Esophagus squamous epithelium (tissue), 5 donors: Measurements from ENCODE around the gene POP7. TPM values are rescaled to one million over a fixed set of nuclear protein-coding genes. Genes with fewer than 3 reads are reported as not detected.
A peak's percentile ranks its signal among the peaks of the same experiment; 100 is the strongest.

ENCODE experiments used
- DNase-seq: peaks from one replicate; lab custom pipeline; 2025; lab: John Stamatoyannopoulos, UW
- H3K27ac ChIP-seq, 4 donors: fragments of 200-600 bp; sonication (generic); one replicate each; pipeline ENCODE4 v1.5.1; 2016 to 2019; ENCODE audit warnings: mild to moderate bottlenecking in 1 of 4
- H3K27me3 ChIP-seq, 4 donors: fragments of 200-600 bp; sonication (generic); 1 replicate in 3 of 4; 2 replicates in 1 of 4; pipeline versions ENCODE4 v1.5.1 to v1.6.0; 2017 to 2021; ENCODE audit warnings: antibody characterized with exemption in 1 of 4
- H3K36me3 ChIP-seq, 3 donors: fragments of 200-600 bp; sonication (generic); one replicate each; pipeline ENCODE4 v1.5.1; 2016 to 2019
- H3K4me1 ChIP-seq, 3 donors: fragments of 200-600 bp; sonication (generic); one replicate each; pipeline ENCODE4 v1.5.1; 2017 to 2019
- H3K4me3 ChIP-seq, 4 donors: fragments of 200-600 bp; sonication (generic); 1 replicate in 3 of 4; 2 replicates in 1 of 4; pipeline ENCODE4 v1.5.1; 2016 to 2019; ENCODE audit warnings: mild to moderate bottlenecking in 2 of 4, moderate library complexity in 1 of 4
- H3K9me3 ChIP-seq, 3 donors: fragments of 200-600 bp; sonication (generic); one replicate each; pipeline ENCODE4 v1.5.1; 2016 to 2019
- CTCF ChIP-seq, 6 experiments: fragments of 450-650 bp in 4 of 6; fragments of 200-600 bp in 2 of 6; sonication (generic) in 2 of 6; IDR thresholded peaks; one replicate each; pipeline ENCODE4 v1.5.1; 2016 to 2019; ENCODE audit warnings: antibody characterized with exemption in 6 of 6, mild to moderate bottlenecking in 4 of 6, moderate library complexity in 4 of 6
- POLR2A ChIP-seq, 4 donors: fragments of 450-650 bp; IDR thresholded peaks; one replicate each; pipeline ENCODE4 v1.6.1; 2017; ENCODE audit warnings: antibody characterized with exemption in 4 of 4, mild to moderate bottlenecking in 4 of 4, moderate library complexity in 3 of 4
- WGBS, 2 donors: methylation state at CpG; one replicate each; pipeline ENCODE4 v1.1.5; 2018; 5-methylcytosine and 5-hydroxymethylcytosine counted together
- intact Hi-C: fragments of 100-400 bp; cut with DNase I; formaldehyde crosslinking; loops from one replicate; pipeline ENCODE4 v1.15.0; 2022
- total RNA-seq, 4 donors: library from RNA; depleted of rRNA; stranded (reverse); fragments of >200 nt; gene quantifications; one replicate each; pipeline ENCODE4 v1.1.0, GENCODE V29; 2016
- donor health status: DM: yes; HTN: yes; CAD: no.

POP7 gene
- total RNA-seq, 4 donors from 2014 or later: 28.0 to 36.7 (median 30.0) TPM

- peak overlapping the region; percentile 70 to 99 (median 98) for H3K4me3 ChIP-seq
- TF ChIP-seq CTCF (IDR thresholded peaks at IDR 0.05) (no peak), POLR2A (IDR thresholded peaks at IDR 0.05) (no peak)
- DNase-seq: no peak
- H3K9me3 ChIP-seq: no peaks in the 10 kb centered on the region
- WGBS, 2 donors: 0% methylated on average over 8 of the region's 43 CpGs; no CpG with 5 or more reads in 1 of the 2 donors
- H3K36me3 ChIP-seq: peaks cover 24 to 35% (median 32%) of the 10 kb centered on the region in 3 donors
- peak overlapping the region; percentile 96 to 100 (median 99) for H3K27ac ChIP-seq
- peaks cover 13 to 51% (median 18%) of the 10 kb centered on the region in 3 donors for H3K4me1 ChIP-seq
- H3K27me3 ChIP-seq: no peaks in the 10 kb centered on the region
- intact Hi-C loops: no loop called here
These were observed 31.4 kb upstream of the POP7 start for GRCh38 chr7:100674411-100675104.

GRCh38 chr7:100675105-100675451, 30.8 kb upstream of the POP7 start:
- no peaks in the 10 kb centered on the region for H3K27me3 ChIP-seq
- H3K4me1 ChIP-seq: peaks cover 18 to 56% (median 23%) of the 10 kb centered on the region in 3 donors
- no CpG with 5 or more reads among the region's 46 CpGs for WGBS, 2 donors
- TF ChIP-seq CTCF (IDR thresholded peaks at IDR 0.05): no peak
- H3K4me3 ChIP-seq: peak overlapping the region; percentile 70 to 99 (median 98)
- H3K27ac ChIP-seq: peak overlapping the region; percentile 96 to 100 (median 99)
- DNase-seq: no peak
- intact Hi-C loops: no loop called here
- H3K36me3 ChIP-seq: peaks cover 24 to 40% (median 33%) of the 10 kb centered on the region in 3 donors
- no peaks in the 10 kb centered on the region for H3K9me3 ChIP-seq

- peak overlapping the region; percentile 70 to 99 (median 98) for H3K4me3 ChIP-seq
- H3K27ac ChIP-seq: peak overlapping the region; percentile 96 to 100 (median 99)
- peaks cover 24 to 44% (median 33%) of the 10 kb centered on the region in 3 donors for H3K36me3 ChIP-seq
- 0 to 1% methylated on average over 8 to 19 of the region's 59 CpGs for WGBS, 2 donors
- H3K4me1 ChIP-seq: peaks cover 25 to 63% (median 30%) of the 10 kb centered on the region in 3 donors
- no peaks in the 10 kb centered on the region for H3K27me3 ChIP-seq
- DNase-seq: peak; percentile 63
- no peaks in the 10 kb centered on the region for H3K9me3 ChIP-seq
- TF ChIP-seq CTCF (IDR thresholded peaks at IDR 0.05): peak in 1 of 6 experiments; percentile 4
- TF ChIP-seq POLR2A (IDR thresholded peaks at IDR 0.05): peak in 2 of 4 donors; percentile 24 to 70
- intact Hi-C loops: no loop called here
These were observed 30.2 kb upstream of the POP7 start for GRCh38 chr7:100675581-100676350.

- Histone ChIP-seq H3K4me3 (peak overlapping the region; percentile 70 to 99 (median 98)), H3K27ac (peak overlapping the region; percentile 96 to 100 (median 99)), H3K4me1 (peaks cover 26 to 73% (median 32%) of the 10 kb centered on the region in 3 donors), H3K27me3 (no peaks in the 10 kb centered on the region), H3K36me3 (peaks cover 29 to 53% (median 37%) of the 10 kb centered on the region in 3 donors), H3K9me3 (no peaks in the 10 kb centered on the region)
- intact Hi-C loops: no loop called here
- no peak for DNase-seq
- 69 to 77% methylated on average over 10 to 14 of the region's 23 CpGs for WGBS, 2 donors
- TF ChIP-seq POLR2A (IDR thresholded peaks at IDR 0.05): no peak
- TF ChIP-seq CTCF (IDR thresholded peaks at IDR 0.05): no peak
These were observed 29.2 kb upstream of the POP7 start for GRCh38 chr7:100676501-100677306.
